Nephron (organoid): ENCODE data around the gene RTEL1.

Source experiments
- H3K27ac Mint-ChIP-seq, 3 experiments: 2 replicates each; pipeline ENCODE4 v1.8.0; 2020; ENCODE audit warnings: mixed read lengths in 3 of 3, mild to moderate bottlenecking in 2 of 3, moderate library complexity in 1 of 3
- H3K27me3 Mint-ChIP-seq: 2 replicates; pipeline ENCODE4 v1.8.0; 2021; ENCODE audit warnings: low read depth, mild to moderate bottlenecking, moderate library complexity, mixed read lengths
- H3K36me3 Mint-ChIP-seq: 2 replicates; pipeline ENCODE4 v1.8.0; 2020; ENCODE audit warnings: low read depth, mixed read lengths
- H3K4me1 Mint-ChIP-seq: 2 replicates; pipeline ENCODE4 v1.8.0; 2020; ENCODE audit warnings: mixed read lengths
- H3K4me3 Mint-ChIP-seq, 3 experiments: 2 replicates each; pipeline ENCODE4 v1.8.0; 2020; ENCODE audit warnings: mild to moderate bottlenecking in 3 of 3, mixed read lengths in 3 of 3, moderate library complexity in 2 of 3
- H3K9me3 Mint-ChIP-seq: 2 replicates; pipeline ENCODE4 v1.8.0; 2020; ENCODE audit warnings: mixed read lengths
- CTCF ChIP-seq, 3 experiments: fragments of 200-600 bp; sonication (generic); IDR thresholded peaks; one replicate each; pipeline ENCODE4 v1.5.0; 2021; ENCODE audit warnings: antibody characterized with exemption in 3 of 3; ENCODE audit not compliant: unreplicated experiment in 3 of 3

Gene RTEL1

DNA sequence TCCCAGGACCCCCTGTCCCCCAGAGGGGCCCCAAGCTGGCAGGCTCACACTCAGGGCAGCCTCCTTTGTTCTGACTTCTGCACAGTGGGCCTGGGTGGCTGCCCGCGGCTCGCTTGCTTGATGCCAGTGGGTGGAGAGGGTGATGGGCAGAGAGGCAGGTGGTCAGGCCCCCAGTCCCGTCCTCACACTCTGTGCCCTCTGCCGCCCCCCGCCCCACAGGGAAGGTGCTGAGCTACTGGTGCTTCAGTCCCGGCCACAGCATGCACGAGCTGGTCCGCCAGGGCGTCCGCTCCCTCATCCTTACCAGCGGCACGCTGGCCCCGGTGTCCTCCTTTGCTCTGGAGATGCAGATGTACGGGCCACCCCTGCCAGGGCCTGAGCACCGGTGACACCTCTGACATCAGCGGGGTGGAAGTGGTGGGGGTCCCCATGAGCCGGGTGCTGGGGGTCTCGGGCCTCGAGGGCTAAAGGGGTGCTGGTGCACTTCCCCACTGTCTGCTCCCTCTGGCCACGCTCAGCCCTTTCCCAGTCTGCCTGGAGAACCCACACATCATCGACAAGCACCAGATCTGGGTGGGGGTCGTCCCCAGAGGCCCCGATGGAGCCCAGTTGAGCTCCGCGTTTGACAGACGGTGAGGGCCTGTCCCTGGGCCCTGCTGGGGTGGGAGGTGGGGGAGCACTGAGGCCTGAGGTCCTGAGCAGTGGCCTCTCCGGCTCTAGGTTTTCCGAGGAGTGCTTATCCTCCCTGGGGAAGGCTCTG is 29.5 kb downstream of the RTEL1 start:
- H3K4me3 Mint-ChIP-seq: no peak overlapping the region
- no peak for TF ChIP-seq CTCF (IDR thresholded peaks at IDR 0.05; ENCODE audit: unreplicated experiment in 3 of 3)
- H3K4me1 Mint-ChIP-seq: no peaks in the 10 kb centered on the region
- no peak overlapping the region for H3K27ac Mint-ChIP-seq
- H3K27me3 Mint-ChIP-seq: no peaks in the 10 kb centered on the region
- H3K9me3 Mint-ChIP-seq: no peaks in the 10 kb centered on the region
- peaks cover 7% of the 10 kb centered on the region for H3K36me3 Mint-ChIP-seq

DNA sequence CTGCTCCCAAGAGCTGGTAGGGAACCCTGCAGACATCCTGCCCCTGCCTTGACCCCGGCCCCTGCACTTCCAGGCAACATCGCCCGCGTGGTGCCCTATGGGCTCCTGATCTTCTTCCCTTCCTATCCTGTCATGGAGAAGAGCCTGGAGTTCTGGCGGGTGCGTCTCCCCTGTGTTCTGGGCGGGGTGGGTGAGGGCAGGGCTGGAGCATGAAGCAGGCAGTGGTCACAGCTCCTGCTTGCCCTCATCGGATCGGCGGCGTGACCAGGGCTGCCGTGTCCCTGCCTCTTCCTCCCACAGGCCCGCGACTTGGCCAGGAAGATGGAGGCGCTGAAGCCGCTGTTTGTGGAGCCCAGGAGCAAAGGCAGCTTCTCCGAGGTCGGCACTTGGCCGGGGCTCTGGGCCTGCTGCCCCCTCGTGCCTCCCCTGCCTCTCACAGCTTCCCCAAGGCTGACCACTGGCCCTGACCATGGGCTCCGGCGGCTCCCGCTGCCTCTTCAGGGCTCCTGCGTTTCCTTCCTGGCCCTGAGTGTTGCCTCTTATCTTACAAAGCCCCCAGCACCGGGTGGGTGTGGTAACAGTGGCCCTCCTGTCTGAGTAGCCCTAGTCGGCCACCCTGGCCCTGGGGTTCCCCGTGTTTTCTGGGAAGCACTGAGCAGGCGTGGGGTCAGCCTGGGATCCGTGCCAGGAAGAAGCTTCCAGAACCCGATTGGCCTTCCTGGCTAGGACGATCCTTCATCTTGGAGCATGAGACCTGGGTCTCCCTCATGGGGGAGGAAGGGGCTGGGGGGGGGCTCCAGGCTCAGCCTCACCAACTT is 30.3 kb downstream of the RTEL1 start:
- Mint-ChIP-seq H3K4me1 (no peaks in the 10 kb centered on the region), H3K4me3 (no peak overlapping the region), H3K36me3 (peaks cover 7% of the 10 kb centered on the region), H3K9me3 (no peaks in the 10 kb centered on the region), H3K27ac (no peak overlapping the region), H3K27me3 (no peaks in the 10 kb centered on the region)
- TF ChIP-seq CTCF (IDR thresholded peaks at IDR 0.05; ENCODE audit: unreplicated experiment in 3 of 3): no peak

GRCh38 chr20:63689046-63690002 is 31.2 kb downstream of the RTEL1 start:
- H3K27me3 Mint-ChIP-seq: no peaks in the 10 kb centered on the region
- TF ChIP-seq CTCF (IDR thresholded peaks at IDR 0.05; ENCODE audit: unreplicated experiment in 3 of 3): no peak
- no peaks in the 10 kb centered on the region for H3K9me3 Mint-ChIP-seq
- peaks cover 8% of the 10 kb centered on the region for H3K36me3 Mint-ChIP-seq
- no peak overlapping the region for H3K27ac Mint-ChIP-seq
- H3K4me3 Mint-ChIP-seq: no peak overlapping the region
- no peaks in the 10 kb centered on the region for H3K4me1 Mint-ChIP-seq

- no peak overlapping the region for H3K27ac Mint-ChIP-seq
- no peaks in the 10 kb centered on the region for H3K4me1 Mint-ChIP-seq
- H3K9me3 Mint-ChIP-seq: no peaks in the 10 kb centered on the region
- no peak for TF ChIP-seq CTCF (IDR thresholded peaks at IDR 0.05; ENCODE audit: unreplicated experiment in 3 of 3)
- H3K27me3 Mint-ChIP-seq: no peaks in the 10 kb centered on the region
- H3K36me3 Mint-ChIP-seq: peaks cover 8% of the 10 kb centered on the region
- H3K4me3 Mint-ChIP-seq: no peak overlapping the region
These were observed 32.1 kb downstream of the RTEL1 start for GRCh38 chr20:63690003-63690897.
